CD4-positive, alpha-beta T cell (primary cell): ENCODE measurements around the gene HMCES. TPM values are rescaled to one million over a fixed set of nuclear protein-coding genes. Genes with fewer than 3 reads are reported as not detected.
A peak's percentile ranks its signal among the peaks of the same experiment; 100 is the strongest.

Experiments used
- ATAC-seq: fragments of 200-7000 bp; cut with Tn5 transposase; one replicate; pipeline ENCODE4 v1.10.0; 2022; ENCODE audit warnings: mild to moderate bottlenecking; ENCODE audit not compliant: poor library complexity
- CTCF ChIA-PET: fragments of 350-600 bp; sonication (Branson Sonifier 250); formaldehyde crosslinking; loops from one replicate; lab custom pipeline; 2021; ENCODE audit warnings: antibody characterized with exemption, inconsistent platforms; lab: Charles Lee
- POLR2A ChIA-PET: fragments of 350-600 bp; sonication (Branson Sonifier 250); formaldehyde crosslinking; loops from one replicate; lab custom pipeline; 2021; ENCODE audit warnings: antibody characterized with exemption, inconsistent platforms; lab: Charles Lee
- DNase-seq, 14 experiments: peaks; one replicate each; pipeline ENCODE4 v3.0.0-alpha.2; 2013 to 2020; ENCODE audit warnings: mixed read lengths in 2 of 14
- H3K27ac ChIP-seq, 2 donors: one replicate each; pipeline versions ENCODE4 v1.5.1 to v1.7.0; 2013; ENCODE audit warnings: low read length in 2 of 2, low read depth in 1 of 2, mild to moderate bottlenecking in 1 of 2
- H3K27me3 ChIP-seq, 2 experiments: 1 replicate in 1 of 2; 2 replicates in 1 of 2; pipeline versions ENCODE4 v1.6.1 to v1.7.0; 2013; ENCODE audit warnings: low read length in 2 of 2, control low read depth in 1 of 2, mild to moderate bottlenecking in 1 of 2, moderate library complexity in 1 of 2; ENCODE audit not compliant: insufficient read depth in 2 of 2, control insufficient read depth in 1 of 2
- H3K36me3 ChIP-seq: one replicate; pipeline ENCODE4 v1.6.1; 2013; ENCODE audit warnings: low read length, control low read depth; ENCODE audit not compliant: insufficient read depth
- H3K4me1 ChIP-seq: one replicate; pipeline ENCODE4 v1.6.1; 2013; ENCODE audit warnings: low read length, control low read depth; ENCODE audit not compliant: insufficient read depth
- H3K4me3 ChIP-seq: one replicate; pipeline ENCODE4 v1.5.1; 2013; ENCODE audit warnings: mild to moderate bottlenecking, low read length, moderate library complexity
- H3K9me3 ChIP-seq, 2 experiments: 1 replicate in 1 of 2; 2 replicates in 1 of 2; pipeline versions ENCODE4 v1.6.1 to v1.7.0; 2013; ENCODE audit warnings: low read length in 2 of 2, mild to moderate bottlenecking in 2 of 2, control low read depth in 1 of 2, moderate library complexity in 1 of 2; ENCODE audit not compliant: control insufficient read depth in 1 of 2, insufficient read depth in 1 of 2
- H3K27ac Mint-ChIP-seq: one replicate; pipeline ENCODE4 v1.8.0; 2020; ENCODE audit warnings: mixed read lengths
- H3K27me3 Mint-ChIP-seq: one replicate; pipeline ENCODE4 v1.8.0; 2021; ENCODE audit warnings: mixed read lengths
- H3K36me3 Mint-ChIP-seq: one replicate; pipeline ENCODE4 v1.8.0; 2021; ENCODE audit warnings: low read depth, mixed read lengths
- H3K4me1 Mint-ChIP-seq: one replicate; pipeline ENCODE4 v1.8.0; 2021; ENCODE audit warnings: low read depth, mixed read lengths
- H3K4me3 Mint-ChIP-seq: one replicate; pipeline ENCODE4 v1.8.0; 2020; ENCODE audit warnings: mild to moderate bottlenecking, mixed read lengths
- H3K9me3 Mint-ChIP-seq: one replicate; pipeline ENCODE4 v1.8.0; 2020; ENCODE audit warnings: mixed read lengths
- intact Hi-C, 2 experiments: fragments of 100-400 bp; cut with DNase I in 1 of 2; cut with micrococcal nuclease in 1 of 2; formaldehyde crosslinking; loops; one replicate each; pipeline versions ENCODE4 v1.15.1 to v1.9.0; 2023 to 2025; cut with DNase I, micrococcal nuclease
- polyA plus RNA-seq, 2 donors: library from polyadenylated mRNA; unstranded; fragments of 120-200 nt; gene quantifications; one replicate each; pipeline ENCODE4 v1.2.1, GENCODE V29; 2013
- total RNA-seq, 174 experiments: library from RNA in 2 of 174; stranded (reverse) in 2 of 174; gene quantifications; one replicate each; pipeline ENCODE4 v1.2.3 and lab custom pipeline; 2021 to 2026
- TF ChIP-seq, protein P1 (sequence below): fragments of 200-600 bp; IDR thresholded peaks from one replicate; pipeline ENCODE4 v1.8.0; 2022; ENCODE audit warnings: antibody characterized with exemption, mild to moderate bottlenecking

The HMCES gene, protein sequence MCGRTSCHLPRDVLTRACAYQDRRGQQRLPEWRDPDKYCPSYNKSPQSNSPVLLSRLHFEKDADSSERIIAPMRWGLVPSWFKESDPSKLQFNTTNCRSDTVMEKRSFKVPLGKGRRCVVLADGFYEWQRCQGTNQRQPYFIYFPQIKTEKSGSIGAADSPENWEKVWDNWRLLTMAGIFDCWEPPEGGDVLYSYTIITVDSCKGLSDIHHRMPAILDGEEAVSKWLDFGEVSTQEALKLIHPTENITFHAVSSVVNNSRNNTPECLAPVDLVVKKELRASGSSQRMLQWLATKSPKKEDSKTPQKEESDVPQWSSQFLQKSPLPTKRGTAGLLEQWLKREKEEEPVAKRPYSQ
- 10 to 100 TPM; 63.5 to 64.0 TPM for total RNA-seq
- 47.1 TPM for polyA plus RNA-seq (2013, experiment 1 of 2)
- 47.9 TPM for polyA plus RNA-seq (2013, experiment 2 of 2)
- 44.6 to 104 (median 64.2) reads per million in 172 experiments for total RNA-seq (lab: John Stamatoyannopoulos, UW)

DNA sequence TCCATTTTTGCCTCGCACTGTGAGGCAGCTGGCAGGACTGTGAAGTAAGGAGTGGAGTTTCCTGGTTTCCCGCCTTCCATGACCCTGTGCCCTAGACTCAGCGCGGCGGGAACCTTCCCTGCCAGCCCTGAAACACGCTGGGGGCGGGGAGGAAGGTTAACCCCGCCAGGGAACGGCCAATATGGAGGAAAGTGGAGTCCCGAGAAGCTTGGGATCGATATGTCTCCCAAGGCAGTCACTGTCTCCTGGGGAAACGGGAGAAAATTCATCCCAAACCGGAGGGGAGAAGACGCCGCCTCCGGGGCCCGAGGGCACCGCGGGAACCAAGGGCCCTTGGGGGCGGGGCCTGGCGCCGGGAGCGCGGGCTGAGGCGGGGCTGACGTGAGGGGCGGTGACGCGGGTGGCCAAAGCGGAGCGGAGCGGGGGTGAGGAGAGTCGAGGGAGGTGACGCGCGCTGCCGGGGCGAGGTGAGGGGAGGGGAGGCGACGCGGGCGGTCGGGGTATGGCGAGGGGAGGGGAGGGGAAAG is at the start of gene HMCES:
HMCES (plus strand) TSS at position 432 of the 527 bp plus-strand sequence. CDS start 863 bp downstream, outside the sequence.
- POLR2A ChIA-PET: interaction anchor here (0.5 to 3.1 kb wide), 11 partner anchors 29 to 628 kb away, joined by 3 to 121 read pairs (median 5); partner anchors contain the start of genes ACAD9, CFAP92, COPG1 and RAB43
- ATAC-seq: peak; percentile 92
- intact Hi-C loops: loop anchor here (1.0 to 5.0 kb wide), 2 partner anchors 36 to 119 kb away; no protein-coding TSS in a partner anchor

DNA sequence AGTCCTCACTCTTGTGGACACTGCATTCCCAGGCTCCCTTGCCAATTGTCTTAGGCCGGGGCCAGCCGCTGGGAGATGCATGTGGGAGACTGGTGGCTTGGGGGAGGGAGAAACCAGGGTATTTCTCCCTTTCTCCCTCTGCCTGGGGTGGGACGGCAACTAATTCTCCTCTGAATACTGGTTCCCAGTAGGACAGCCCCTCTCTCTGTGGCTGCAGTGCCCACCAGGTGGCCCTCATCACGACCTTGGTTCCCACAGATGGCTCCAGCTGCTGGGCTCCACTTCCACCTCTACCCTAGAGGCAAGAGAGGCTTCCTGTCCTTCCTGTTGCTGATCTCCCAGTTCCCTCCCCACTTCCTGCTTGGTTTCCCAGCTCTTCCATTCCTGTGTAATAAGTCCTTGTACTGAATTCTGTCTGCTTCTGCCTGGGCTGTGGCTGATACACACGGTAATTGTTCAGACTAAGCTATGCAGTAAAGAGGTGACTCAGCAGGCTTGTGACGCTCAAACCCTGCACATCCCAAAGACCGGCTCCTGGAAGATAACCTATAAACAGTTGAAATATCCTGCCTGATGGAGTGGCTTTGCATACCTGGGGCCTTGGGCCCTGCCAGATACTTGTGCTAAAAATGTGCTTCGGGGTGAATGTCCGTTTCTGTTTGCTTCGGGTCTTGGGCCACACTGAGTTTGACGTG is 49.6 kb upstream of the HMCES start:
- H3K27me3 Mint-ChIP-seq: no peaks in the 10 kb centered on the region
- no peaks in the 10 kb centered on the region for H3K9me3 ChIP-seq
- peaks cover 31% of the 10 kb centered on the region for H3K4me1 ChIP-seq
- no peak overlapping the region for H3K4me3 ChIP-seq
- DNase-seq (peak in 1 of 14 experiments; percentile 17), ATAC-seq (no peak)
- ChIA-PET CTCF (no interaction called here), POLR2A (no interaction called here)
- intact Hi-C loops: no loop called here
- H3K9me3 Mint-ChIP-seq: no peaks in the 10 kb centered on the region
- no peak overlapping the region for H3K27ac Mint-ChIP-seq
- H3K4me3 Mint-ChIP-seq: no peak overlapping the region
- TF ChIP-seq, protein P1, sequence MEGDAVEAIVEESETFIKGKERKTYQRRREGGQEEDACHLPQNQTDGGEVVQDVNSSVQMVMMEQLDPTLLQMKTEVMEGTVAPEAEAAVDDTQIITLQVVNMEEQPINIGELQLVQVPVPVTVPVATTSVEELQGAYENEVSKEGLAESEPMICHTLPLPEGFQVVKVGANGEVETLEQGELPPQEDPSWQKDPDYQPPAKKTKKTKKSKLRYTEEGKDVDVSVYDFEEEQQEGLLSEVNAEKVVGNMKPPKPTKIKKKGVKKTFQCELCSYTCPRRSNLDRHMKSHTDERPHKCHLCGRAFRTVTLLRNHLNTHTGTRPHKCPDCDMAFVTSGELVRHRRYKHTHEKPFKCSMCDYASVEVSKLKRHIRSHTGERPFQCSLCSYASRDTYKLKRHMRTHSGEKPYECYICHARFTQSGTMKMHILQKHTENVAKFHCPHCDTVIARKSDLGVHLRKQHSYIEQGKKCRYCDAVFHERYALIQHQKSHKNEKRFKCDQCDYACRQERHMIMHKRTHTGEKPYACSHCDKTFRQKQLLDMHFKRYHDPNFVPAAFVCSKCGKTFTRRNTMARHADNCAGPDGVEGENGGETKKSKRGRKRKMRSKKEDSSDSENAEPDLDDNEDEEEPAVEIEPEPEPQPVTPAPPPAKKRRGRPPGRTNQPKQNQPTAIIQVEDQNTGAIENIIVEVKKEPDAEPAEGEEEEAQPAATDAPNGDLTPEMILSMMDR: no peak
- H3K27ac ChIP-seq: no peak overlapping the region
- no peaks in the 10 kb centered on the region for H3K27me3 ChIP-seq
- H3K36me3 ChIP-seq: no peaks in the 10 kb centered on the region
- peaks cover 29% of the 10 kb centered on the region for H3K4me1 Mint-ChIP-seq
- H3K36me3 Mint-ChIP-seq: no peaks in the 10 kb centered on the region

More for the DNA sequence above, at the start of gene HMCES:
- Histone ChIP-seq H3K36me3 (peaks cover 35% of the 10 kb centered on the region), H3K9me3 (no peaks in the 10 kb centered on the region), H3K4me3 (peak within 1 kb of the TSS; percentile 79), H3K4me1 (peaks cover 45% of the 10 kb centered on the region), H3K27ac (peak within 1 kb of the TSS; percentile 90 to 93), H3K27me3 (no peaks in the 10 kb centered on the region)
- peak within 1 kb of the TSS; percentile 95 for H3K27ac Mint-ChIP-seq
- peak; percentile 91 to 98 (median 95) for DNase-seq
- H3K36me3 Mint-ChIP-seq: peaks cover 80% of the 10 kb centered on the region
- CTCF ChIA-PET: interaction anchor here (2.7 kb wide), 1 partner anchor 38 kb away, joined by 11 read pairs; a partner anchor contains a TSS
- H3K4me1 Mint-ChIP-seq: peaks cover 43% of the 10 kb centered on the region
- TF ChIP-seq, protein P1: no peak
- H3K4me3 Mint-ChIP-seq: peak within 1 kb of the TSS; percentile 97
- no peaks in the 10 kb centered on the region for H3K27me3 Mint-ChIP-seq
- no peaks in the 10 kb centered on the region for H3K9me3 Mint-ChIP-seq

DNA sequence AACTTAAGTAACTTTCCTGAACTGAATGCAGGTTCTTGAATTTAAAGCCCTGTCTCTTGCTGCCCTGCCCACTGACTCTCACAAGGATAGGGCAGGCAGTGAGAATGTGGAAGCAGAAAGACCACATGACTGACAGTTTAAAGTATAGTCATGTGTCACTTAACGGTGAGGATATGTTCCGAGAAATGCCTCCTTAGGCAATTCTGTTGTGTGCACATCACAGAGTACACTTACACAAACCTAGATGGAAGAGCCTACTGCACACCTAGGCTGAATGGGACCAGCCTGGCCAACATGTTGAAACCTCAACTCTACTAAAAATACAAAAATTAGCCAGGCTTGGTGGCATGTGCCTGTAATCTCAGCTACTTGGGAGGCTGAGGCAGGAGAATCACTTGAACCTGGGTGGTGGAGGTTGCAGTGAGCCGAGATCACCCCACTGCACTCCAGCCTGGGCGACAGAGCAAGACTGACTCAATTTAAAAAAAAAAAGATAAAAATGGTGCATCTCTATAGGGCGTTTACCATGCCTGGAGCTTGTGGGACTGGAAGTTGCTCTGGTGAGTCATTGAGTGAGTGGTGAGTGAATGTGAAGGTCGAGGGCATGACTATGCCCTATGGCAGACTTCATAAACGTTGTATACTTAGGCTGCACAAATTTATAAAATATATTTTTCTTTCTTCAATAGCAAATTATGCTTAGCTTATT is 48.2 kb upstream of the HMCES start:
- peak in 3 of 14 experiments; percentile 19 to 70 (median 54) for DNase-seq
- no peak overlapping the region for H3K27ac ChIP-seq
- no peak overlapping the region for H3K4me3 Mint-ChIP-seq
- no peaks in the 10 kb centered on the region for H3K27me3 Mint-ChIP-seq
- H3K4me1 Mint-ChIP-seq: peaks cover 19% of the 10 kb centered on the region
- H3K9me3 Mint-ChIP-seq: no peaks in the 10 kb centered on the region
- no peak overlapping the region for H3K4me3 ChIP-seq
- no peaks in the 10 kb centered on the region for H3K9me3 ChIP-seq
- no peaks in the 10 kb centered on the region for H3K36me3 ChIP-seq
- intact Hi-C loops: no loop called here
- ChIA-PET CTCF (interaction anchor here (0.7 kb wide), 1 partner anchor 594 kb away, joined by 5 read pairs; no protein-coding TSS in a partner anchor), POLR2A (no interaction called here)
- ATAC-seq: no peak
- no peaks in the 10 kb centered on the region for H3K27me3 ChIP-seq
- H3K27ac Mint-ChIP-seq: no peak overlapping the region
- TF ChIP-seq, protein P1: no peak
- H3K36me3 Mint-ChIP-seq: no peaks in the 10 kb centered on the region
- peaks cover 25% of the 10 kb centered on the region for H3K4me1 ChIP-seq
